DMS153 treated with DMSO at 0.1 percent for 48 hours (cell line): ENCODE data around the gene ATP2C1.
A peak's percentile ranks its signal among the peaks of the same experiment; 100 is the strongest.

Experiments used
- DNase-seq: peaks from one replicate; lab custom pipeline; 2025; ENCODE audit not compliant: unreplicated experiment; lab: John Stamatoyannopoulos, UW

ATP2C1 gene

DNA sequence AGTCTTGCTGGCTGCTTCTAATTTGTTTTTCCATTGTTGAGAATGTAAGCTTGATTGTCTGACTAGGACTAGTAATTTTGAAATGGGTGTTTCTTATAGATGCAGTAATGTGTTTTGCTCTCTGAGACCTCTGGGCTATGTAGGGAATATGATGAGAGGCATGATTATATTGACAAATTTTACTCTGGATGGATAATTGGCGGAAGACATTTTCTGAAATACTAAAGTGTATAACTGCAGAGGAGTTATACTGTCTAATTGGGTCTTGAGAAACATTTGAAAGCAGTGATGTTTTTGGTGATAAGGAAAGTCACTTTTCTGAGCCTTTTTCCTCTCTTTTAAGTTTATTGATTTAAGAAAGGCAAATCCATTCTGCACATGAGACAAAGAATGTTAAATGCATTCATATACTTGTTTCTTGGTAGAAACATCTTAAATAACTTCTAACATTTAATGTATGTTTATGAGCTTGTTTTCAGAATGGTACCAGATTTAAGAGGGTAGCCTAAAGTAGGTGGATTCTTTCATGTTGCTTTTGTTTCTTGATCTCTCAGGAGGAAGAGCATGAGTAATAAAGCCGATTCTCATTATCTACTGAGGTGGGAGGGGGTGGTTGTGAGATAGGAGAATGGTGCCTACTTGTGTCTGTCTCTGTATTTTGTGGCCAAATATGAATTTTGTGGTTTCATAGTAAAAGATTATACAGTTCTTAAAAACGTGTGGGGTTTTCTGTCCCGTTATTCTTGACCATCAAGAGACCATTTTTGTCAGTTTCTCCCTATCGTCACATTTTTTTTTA lies 2.0 kb downstream of the ATP2C1 start:
- no peak for DNase-seq

DNA sequence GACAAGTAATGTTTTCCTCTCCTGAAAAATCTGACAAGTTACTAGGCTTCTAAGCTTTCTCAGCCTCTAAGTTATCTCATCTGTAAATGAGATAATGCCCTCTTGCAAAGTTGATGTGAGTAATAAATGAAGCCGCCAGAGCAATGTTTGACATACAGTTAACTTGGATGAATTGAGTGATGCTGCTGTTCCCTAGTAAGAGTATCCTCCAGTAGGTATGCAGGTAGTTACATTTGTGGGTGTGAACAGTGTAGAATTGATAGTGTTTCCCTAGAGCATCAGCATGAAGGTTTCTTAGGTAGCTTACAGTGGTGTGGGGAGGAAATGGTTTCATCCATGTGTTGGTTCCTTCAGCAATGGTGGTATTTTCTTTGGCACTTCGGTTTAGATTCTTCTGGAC lies 3.4 kb downstream of the ATP2C1 start:
- DNase-seq, result no peak

DNA sequence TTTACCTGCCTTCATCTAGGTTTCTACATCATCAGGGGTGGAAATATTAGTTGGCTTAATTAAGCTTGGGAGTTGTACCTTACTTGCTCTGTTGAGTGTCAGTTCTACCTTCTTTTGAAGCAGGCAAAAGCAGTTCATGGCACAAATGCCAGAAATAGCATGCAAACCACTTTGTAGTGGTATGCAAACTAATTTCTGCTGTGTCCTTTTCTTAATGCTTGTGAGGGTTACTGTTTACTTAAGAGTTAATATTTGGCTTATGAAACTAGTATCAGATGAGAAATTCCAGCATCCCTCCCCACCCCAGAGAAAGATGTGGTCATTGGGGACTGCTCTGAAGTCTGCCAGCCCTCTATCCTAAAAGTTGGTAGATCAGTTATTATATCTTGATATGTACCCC lies 7.1 kb downstream of the ATP2C1 start:
- DNase-seq, result no peak

DNA sequence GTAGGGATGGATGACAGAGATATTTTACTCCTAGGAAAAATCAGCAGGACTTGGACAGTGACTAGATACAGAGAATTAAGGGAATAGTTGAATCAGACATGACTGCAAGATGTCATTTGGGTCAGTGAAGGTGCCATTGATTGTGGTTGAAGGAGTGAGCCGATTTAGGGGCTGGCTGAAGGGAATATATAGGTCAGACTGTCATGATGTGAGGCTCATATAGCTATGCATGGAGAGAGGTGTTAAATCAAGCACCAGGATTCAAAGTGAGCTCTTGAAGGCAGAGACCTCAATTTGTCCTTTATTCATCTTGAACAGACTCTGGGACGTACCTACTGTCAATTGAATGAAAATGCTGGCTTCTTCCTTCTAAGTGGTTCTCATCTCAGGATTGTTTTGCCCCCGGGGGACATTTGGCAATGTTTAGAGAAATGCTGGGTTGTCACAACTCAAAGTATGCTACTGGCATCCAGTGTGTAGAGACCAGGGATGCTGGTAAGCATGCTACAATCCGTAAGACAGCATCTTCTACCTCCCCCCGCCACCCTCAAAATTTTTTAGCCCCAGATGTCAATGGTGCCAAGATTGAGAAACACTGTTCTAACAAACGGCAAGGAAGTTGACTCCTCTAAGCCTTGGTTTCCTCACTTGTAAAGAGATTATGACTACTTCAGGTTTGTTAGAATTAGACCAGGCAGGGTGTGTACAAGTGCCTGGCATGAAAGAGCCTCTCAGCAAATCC lies 7.8 kb downstream of the ATP2C1 start:
- DNase-seq, result no peak

DNA sequence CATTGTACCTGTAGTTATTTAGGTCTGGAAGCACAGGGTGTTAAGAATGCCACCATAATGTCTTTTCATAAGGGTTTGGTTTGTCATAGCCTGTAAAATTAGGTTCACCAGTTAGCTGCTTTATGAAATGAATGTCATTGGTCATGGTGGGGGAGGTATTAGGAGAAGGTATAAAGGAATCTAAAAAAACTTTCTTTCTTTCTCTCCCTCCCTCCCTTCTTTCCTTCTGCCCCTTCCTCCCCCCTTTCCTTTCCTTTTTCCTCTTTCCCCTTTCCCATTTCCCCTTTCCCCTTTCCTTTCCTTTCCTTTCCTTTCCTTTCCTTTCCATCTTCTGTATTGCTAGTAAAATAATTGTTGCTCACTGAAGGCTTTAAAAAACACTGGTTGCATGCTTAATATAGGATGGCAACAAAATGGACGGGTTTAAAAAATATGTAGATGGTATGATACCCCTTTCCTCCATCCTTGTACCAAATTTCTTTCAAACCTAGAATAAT lies 9.6 kb downstream of the ATP2C1 start:
- no peak for DNase-seq

DNA sequence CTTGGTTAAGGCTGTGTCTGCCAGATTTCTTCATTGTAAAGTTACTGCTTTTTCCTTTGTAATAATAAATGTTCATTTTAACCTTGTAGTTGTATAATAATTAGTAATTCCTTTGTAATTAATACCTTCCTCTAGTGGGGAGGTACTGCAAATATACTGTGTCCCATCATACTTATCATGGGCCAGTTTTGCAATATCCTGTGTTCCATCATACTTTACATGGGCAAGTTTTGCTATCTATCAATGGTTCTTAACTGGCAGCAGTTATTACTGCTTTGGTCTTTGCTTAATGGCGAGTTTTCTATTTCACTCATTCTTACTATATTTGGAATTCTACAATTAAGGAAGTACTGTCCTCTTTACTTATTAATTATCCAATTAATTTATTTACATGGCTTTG lies 10.6 kb downstream of the ATP2C1 start:
- no peak for DNase-seq

DNA sequence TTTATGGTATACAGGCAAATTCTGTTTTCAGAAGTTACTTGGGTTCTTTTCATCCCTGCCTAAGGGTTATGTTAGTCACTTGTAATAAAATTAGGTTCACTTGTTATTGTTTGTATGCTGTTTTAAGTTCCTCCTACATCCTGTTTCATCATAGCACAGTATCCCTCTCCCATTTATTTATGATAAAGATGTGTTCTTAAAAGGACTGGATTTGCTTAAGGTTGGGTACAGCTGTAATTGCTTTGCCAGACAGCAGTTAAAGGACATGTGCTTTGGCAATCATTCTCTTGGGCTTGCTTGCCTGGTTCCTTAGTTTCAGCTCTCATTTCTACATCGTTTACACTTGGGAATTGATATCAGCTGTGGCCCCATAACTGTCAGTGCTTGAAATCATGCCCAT lies 11.7 kb downstream of the ATP2C1 start:
- peak; percentile 25 for DNase-seq

DNA sequence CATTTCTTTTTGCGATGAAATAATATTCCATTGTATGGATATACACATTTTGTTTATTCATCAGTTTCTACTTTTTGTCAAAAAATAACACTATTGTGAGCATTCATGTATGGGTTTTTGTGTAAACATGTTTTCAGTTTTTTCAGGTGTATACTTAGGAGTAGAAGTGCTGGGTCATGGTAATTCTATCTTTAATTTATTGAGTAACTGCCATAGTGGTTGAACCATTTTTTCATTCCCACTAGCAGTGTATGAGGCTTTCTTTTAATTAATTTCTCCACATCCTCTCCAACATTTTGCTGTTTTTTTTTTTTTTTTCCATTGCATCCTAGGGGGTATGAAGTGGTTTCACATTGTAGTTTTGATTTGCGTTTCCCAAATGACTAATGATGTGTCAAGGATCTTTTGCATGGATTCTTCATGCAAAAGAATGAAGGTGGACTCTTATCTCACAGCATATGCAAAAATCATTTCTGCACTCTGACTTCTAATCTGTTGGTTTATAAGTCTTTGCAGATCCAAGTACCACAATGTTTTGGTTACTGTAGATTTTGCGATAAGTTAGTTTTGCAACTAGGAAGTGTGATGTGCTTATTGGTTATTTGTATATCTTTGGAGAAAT lies 12.6 kb downstream of the ATP2C1 start:
- no peak for DNase-seq

DNA sequence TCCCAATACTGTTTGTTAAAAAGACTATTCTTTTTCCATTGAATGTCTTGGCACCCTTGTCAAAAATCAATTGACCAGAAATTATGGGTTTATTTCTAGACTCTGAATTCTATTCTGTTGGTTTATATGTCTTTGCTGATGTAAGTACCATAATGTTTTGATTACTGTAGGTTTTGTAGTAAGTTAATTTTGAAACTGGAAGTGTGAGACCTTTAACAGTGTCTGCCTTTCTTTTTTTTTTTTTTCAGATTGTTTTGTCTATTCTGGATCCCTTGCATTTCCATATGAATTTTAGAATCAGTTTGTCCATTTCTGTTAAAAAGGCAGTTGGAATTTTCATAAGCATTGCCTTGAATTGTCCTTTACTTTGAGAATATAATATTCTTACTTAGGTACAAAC lies 13.6 kb downstream of the ATP2C1 start:
- DNase-seq, result no peak

DNA sequence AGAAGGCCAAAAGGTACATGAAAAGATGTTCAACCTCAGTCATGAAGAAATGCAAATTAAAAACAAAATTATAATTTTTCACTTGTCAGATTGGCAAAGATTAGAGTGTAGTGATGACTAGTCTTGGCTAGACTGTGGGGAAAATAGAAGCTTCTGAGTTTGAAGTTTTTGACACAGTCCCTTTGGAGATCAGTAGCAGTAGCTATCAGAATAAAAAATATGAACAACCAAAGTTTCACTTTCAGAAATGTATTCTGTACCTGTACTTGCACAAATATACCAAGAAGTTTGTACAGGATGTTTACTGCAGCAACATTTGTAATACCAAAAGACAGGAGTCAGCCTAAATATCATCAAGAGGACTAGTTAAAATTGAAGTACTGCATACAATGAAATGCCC lies 14.1 kb downstream of the ATP2C1 start:
- no peak for DNase-seq

DNA sequence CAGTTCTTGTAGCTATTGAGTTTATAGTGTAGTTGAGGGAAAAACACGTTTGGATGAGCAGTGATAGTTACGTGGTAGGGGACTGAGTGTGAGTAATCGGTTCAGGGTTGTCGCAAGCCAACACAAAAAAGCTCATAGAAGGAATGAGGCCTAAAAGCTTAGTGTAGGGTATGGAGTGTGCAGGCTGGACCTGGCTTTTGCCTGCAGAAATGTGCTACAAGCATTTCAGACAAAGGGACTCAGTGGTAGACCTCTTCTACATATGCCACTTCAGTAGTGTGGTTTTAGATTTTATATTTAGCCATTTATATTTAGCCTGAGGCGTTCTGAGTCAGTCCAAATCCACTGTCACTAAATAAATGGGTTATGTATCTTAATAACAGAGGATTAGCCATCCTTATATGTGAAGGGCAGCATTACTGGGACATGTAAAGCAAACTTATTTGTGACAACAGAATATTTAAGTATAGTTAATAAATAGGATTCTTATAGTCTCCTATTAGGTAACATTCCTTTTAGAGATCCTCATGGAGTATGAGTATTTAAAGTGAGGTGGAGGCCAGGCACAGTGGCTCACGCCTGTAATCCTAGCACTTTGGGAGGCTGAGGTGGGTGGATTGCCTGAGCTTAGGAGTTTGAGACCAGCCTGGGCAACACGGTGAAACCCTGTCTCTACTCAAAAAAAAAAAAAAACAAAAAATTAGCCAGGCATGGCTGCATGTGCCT lies 21.8 kb downstream of the ATP2C1 start:
- DNase-seq, result no peak

DNA sequence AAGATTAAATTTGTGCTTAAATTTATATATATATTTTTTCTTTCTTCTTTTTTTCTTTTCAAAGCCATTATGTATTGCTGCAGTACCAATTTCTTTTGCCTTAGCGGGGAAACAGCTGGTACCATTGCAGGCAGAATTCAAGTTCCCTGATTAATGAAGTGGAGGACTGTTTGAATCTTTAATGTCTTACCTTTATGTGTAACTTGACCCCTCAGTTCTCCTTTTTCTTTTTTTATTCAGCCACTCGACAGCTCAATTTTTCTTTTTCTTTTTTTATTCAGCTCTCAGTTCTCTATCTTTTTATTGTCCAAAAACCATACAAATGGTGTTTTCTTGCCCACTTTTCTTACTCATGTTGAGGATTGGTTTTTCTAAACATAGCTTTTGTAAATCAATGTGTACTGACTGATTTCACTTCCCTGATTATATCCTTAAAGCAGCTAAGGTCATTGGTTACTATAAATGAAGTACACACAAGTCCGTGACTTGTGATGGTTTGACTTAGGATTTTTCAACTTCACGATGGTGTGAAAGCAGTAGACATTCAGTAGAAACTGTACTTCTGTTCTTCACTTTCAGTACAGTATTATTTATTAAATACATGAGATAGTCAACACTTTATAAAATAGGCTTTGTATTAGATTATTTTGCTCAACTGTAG lies 22.8 kb downstream of the ATP2C1 start:
- DNase-seq, result no peak

DNA sequence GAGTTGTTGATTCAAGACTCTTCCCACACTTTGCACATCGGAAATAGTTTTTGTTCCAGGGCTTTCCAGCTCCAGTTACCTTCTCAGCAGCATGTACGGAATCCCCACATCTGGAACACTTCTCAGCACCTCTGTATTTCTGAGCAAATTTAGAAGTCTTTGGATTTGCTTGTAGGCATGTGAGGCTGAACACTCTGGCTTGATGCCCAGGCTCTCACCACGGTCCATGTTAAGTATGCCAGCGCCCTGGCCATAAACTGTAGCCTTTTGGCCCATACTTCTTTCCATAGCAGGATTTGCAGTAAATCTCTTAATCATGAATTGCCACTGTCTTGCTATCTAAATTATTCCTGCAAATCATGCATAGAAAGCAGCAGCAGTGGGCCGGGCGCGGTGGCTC lies 24.4 kb downstream of the ATP2C1 start:
- no peak for DNase-seq

DNA sequence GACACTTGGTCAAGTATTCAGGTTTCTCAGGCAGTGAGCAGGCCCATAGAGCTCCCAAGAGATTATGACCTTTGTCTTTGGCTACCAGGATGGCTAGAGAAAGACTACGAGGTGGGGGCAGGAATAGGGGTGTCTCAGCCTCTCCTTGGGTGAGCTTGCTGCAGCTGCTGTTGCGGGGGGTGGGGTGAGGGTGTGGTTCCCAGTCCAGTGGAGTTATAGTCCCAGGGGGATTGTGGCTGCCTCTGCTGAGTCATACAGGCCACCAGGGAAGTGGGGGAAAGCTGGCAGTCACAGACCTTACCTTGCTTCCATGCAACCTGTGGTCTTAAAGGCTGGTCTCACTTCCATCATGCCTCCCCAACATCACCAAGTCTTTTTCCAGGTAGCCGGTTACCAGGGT lies 31.7 kb downstream of the ATP2C1 start:
- peak; percentile 13 for DNase-seq

DNA sequence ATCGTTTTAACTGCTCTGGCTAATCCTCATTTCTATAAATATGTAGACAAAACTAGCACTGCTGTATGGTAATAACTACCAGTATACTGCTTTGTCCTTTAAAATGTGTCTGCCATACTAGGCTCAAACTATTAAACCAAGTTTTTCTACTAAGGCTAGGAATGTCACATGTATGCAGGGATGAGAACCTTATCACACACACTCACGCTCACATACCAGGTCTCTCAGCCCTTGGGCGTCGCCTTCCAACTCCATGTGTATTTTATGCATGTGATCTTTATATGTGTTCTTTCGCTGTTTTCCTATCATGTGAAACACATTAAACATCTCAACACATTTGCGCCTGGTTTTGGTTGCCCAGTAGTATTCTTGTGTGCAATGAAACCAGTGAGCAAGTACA lies 32.6 kb downstream of the ATP2C1 start:
- DNase-seq, result no peak

DNA sequence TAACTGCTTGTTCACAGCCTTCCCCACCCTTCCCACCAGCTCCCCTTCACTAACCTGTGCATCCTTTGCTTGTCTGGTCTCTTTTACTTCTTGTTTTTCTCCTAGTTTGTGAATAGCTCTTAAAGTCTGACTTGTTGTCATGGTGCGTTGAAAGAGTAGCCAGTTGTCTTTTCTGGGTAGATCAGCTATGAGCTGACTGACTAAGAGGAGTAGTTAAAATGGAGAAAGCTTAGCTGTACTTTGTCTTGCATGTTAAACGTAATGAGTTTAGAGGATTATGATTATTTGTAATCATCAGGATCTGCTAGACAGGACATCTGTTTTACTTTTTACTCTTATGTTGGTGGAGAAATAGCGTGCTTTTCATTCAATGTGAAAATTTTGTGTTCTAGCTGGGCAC lies 35.9 kb downstream of the ATP2C1 start:
- no peak for DNase-seq

DNA sequence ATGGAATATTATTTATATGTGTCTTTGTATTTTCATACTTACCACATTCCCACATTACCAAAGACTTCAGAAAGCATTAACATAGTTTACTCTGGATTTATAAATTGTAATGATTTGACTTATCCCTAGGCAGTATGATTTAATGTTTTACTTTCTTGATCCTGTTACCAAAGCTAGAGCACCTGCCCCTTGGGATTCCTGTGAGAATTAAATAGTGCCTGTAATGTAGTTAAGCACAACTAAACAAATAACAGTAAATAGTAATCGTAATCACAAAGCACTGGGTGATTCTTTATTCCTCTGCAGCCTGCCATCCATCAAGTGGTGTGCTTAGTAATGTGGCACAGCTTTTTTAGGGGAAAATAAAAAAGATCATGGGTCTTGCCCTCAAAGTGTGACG lies 39.1 kb downstream of the ATP2C1 start:
- no peak for DNase-seq

DNA sequence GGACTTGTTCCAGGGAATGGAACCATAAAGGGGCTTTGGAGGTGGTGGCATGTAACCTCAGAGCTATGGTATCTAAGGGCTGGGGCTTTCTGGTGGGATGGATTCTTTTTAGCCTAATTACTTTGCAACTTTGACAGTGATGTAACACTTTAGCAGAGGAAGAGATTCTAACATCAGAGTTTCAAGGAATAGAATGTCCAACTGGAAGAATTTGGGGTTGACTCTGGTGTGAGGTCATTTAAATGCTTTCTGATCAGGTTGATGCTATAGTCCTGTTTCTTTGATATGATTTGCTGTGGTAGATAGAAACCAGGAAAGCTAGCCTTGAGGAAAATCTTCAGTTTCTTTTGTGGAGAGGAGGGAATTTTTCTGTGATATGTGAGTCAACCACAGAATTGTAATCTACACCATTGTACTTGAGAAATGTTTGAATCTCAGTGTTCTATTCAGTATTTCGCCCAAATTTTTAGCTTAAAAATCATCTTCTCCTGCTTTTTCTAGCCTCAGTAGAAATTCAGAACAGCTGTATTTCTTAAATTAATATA lies 40.0 kb downstream of the ATP2C1 start:
- DNase-seq, result no peak

DNA sequence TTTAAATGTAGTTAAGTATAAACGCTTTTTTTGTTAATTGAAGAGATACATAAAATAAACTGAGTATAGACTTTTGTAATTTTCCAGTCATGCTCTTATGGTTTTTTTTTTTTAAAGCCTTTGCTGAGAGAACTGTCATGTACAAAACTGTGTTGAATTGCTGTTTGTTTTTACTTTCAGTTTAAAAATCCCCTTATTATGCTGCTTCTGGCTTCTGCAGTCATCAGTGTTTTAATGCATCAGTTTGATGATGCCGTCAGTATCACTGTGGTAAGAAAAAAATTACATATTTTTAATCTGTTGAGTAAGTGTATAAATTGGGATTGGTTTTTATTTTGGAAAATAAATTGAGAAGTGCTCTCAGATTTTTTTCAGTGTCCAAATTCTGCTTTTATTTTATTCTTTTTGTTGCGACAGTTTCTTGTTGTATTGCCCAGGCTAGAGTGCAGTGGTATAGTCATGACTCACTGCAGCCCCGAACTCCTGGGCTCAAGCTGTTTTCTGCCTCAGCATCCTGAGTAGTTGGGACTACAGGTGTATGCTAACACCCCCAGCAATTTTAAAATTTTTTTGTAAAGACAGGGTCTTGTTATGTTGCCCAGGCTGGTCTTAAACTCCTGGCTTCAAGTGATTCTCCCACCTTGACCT lies 40.7 kb downstream of the ATP2C1 start:
- no peak for DNase-seq
